H1 (cell line): Measurements from ENCODE around the gene SOX1. TPM values are rescaled to one million over a fixed set of nuclear protein-coding genes. Genes with fewer than 3 reads are reported as not detected.

Experiments
- CTCF ChIA-PET: fragments of 300-600 bp; sonication (Branson Sonifier 250); formaldehyde crosslinking; loops from one replicate; lab custom pipeline; 2021; ENCODE audit not compliant: partially characterized antibody; lab: Charles Lee
- POLR2A ChIA-PET: fragments of 300-600 bp; sonication (Branson Sonifier 250); formaldehyde crosslinking; loops from one replicate; lab custom pipeline; 2021; ENCODE audit warnings: inconsistent platforms; ENCODE audit not compliant: partially characterized antibody; lab: Charles Lee
- DNase-seq, 2 experiments: peaks; one replicate each; pipeline versions ENCODE4 v3.0.0 to v3.0.0-alpha.2; 2010 to 2022; ENCODE audit warnings: low spot score in 2 of 2, low read depth in 1 of 2, mixed read lengths in 1 of 2
- FAIRE-seq: peaks from 2 replicates; lab custom pipeline; 2011; peaks lifted over from hg19 to GRCh38; lab: Jason Lieb, UNC
- H2AFZ ChIP-seq: 2 replicates; pipeline ENCODE4 v1.8.1; 2012; ENCODE audit warnings: low read length, inconsistent platforms
- H2AK5ac ChIP-seq: 2 replicates; pipeline ENCODE4 v1.6.1; 2013; ENCODE audit warnings: low read depth, low read length
- H2BK120ac ChIP-seq: replicated peaks from 2 replicates; pipeline ENCODE3; 2013; ENCODE audit warnings: low read depth, low read length, inconsistent platforms
- H2BK12ac ChIP-seq: 2 replicates; pipeline ENCODE4 v1.6.1; 2013; ENCODE audit warnings: low read depth, low read length
- H2BK15ac ChIP-seq: 2 replicates; pipeline ENCODE4 v1.6.1; 2013; ENCODE audit warnings: low read length
- H2BK20ac ChIP-seq: 2 replicates; pipeline ENCODE4 v1.6.1; 2013; ENCODE audit warnings: low read length
- H2BK5ac ChIP-seq: 2 replicates; pipeline ENCODE4 v1.6.1; 2013; ENCODE audit warnings: low read depth, low read length
- H3K14ac ChIP-seq: 2 replicates; pipeline ENCODE4 v1.6.1; 2013; ENCODE audit warnings: inconsistent platforms; ENCODE audit not compliant: insufficient read length
- H3K18ac ChIP-seq: 2 replicates; pipeline ENCODE4 v1.6.1; 2013; ENCODE audit warnings: low read length; ENCODE audit errors: extremely low read depth
- H3K23ac ChIP-seq: 2 replicates; pipeline ENCODE4 v1.6.1; 2013; ENCODE audit warnings: inconsistent platforms; ENCODE audit not compliant: insufficient read length
- H3K23me2 ChIP-seq: 2 replicates; pipeline ENCODE4 v1.6.1; 2013; ENCODE audit warnings: low read depth, low read length
- H3K27ac ChIP-seq: 2 replicates; pipeline ENCODE4 v1.6.1; 2011; ENCODE audit warnings: low read depth, low read length, inconsistent platforms
- H3K27me3 ChIP-seq, 4 experiments: replicated peaks in 1 of 4; 1 replicate in 1 of 4; 2 replicates in 3 of 4; pipeline versions ENCODE4 v1.6.1 to v1.8.1; 2011 to 2013; ENCODE audit warnings: low read length in 3 of 4, mild to moderate bottlenecking in 3 of 4, inconsistent platforms in 2 of 4, mixed read lengths in 2 of 4, moderate library complexity in 1 of 4; ENCODE audit not compliant: control insufficient read depth in 3 of 4, insufficient read depth in 3 of 4; ENCODE audit errors: extremely low read depth in 1 of 4
- H3K36me3 ChIP-seq, 4 experiments: 2 replicates each; pipeline versions ENCODE4 v1.6.1 to v1.8.1; 2011 to 2013; ENCODE audit warnings: mild to moderate bottlenecking in 4 of 4, low read length in 3 of 4, moderate library complexity in 2 of 4, control low read depth in 1 of 4, inconsistent platforms in 1 of 4; ENCODE audit not compliant: insufficient read depth in 4 of 4, control insufficient read depth in 2 of 4
- H3K4ac ChIP-seq: replicated peaks from 2 replicates; pipeline ENCODE3; 2013; ENCODE audit warnings: low read length, low read depth, mixed read lengths, inconsistent platforms; ENCODE audit not compliant: insufficient read length
- H3K4me1 ChIP-seq, 4 experiments: replicated peaks in 1 of 4; 1 replicate in 1 of 4; 2 replicates in 3 of 4; pipeline versions ENCODE4 v1.6.1 to v1.8.1; 2011 to 2013; ENCODE audit warnings: low read length in 3 of 4, inconsistent platforms in 2 of 4, mixed read lengths in 1 of 4; ENCODE audit not compliant: insufficient read depth in 4 of 4, control insufficient read depth in 3 of 4
- H3K4me2 ChIP-seq, 2 experiments: 2 replicates each; pipeline versions ENCODE4 v1.6.1 to v1.8.1; 2011 to 2013; ENCODE audit warnings: low read depth in 2 of 2, low read length in 2 of 2, control low read depth in 1 of 2, inconsistent platforms in 1 of 2, mild to moderate bottlenecking in 1 of 2; ENCODE audit not compliant: insufficient read depth in 1 of 2
- H3K4me3 ChIP-seq, 4 experiments: fragments of 200-600, 300-600 bp in 1 of 4; sonication (generic), shearing (Covaris generic), sonication (Bioruptor Twin) in 1 of 4; 2 replicates each; pipeline versions ENCODE4 v1.5.1 to v1.8.1; 2011 to 2016; ENCODE audit warnings: low read length in 4 of 4, low read depth in 3 of 4, control low read depth in 2 of 4, inconsistent platforms in 2 of 4, mild to moderate bottlenecking in 2 of 4, mixed read lengths in 1 of 4, moderate library complexity in 1 of 4; ENCODE audit not compliant: insufficient read depth in 2 of 4; ENCODE audit errors: extremely low read depth in 1 of 4
- H3K56ac ChIP-seq: replicated peaks from 2 replicates; pipeline ENCODE3; 2013; ENCODE audit warnings: low read depth, mild to moderate bottlenecking, mixed read lengths, low read length, inconsistent platforms; ENCODE audit not compliant: insufficient read length
- H3K79me1 ChIP-seq: 2 replicates; pipeline ENCODE4 v1.6.1; 2013; ENCODE audit warnings: low read depth, low read length, control low read depth
- H3K79me2 ChIP-seq, 2 experiments: 2 replicates each; pipeline versions ENCODE4 v1.6.1 to v1.8.1; 2012 to 2013; ENCODE audit warnings: low read length in 2 of 2, mild to moderate bottlenecking in 2 of 2, inconsistent platforms in 1 of 2; ENCODE audit not compliant: insufficient read depth in 2 of 2, control insufficient read depth in 1 of 2
- H3K9ac ChIP-seq, 4 experiments: replicated peaks in 1 of 4; 1 replicate in 1 of 4; 2 replicates in 3 of 4; pipeline versions ENCODE4 v1.6.1 to v1.8.1; 2011 to 2013; ENCODE audit warnings: low read depth in 3 of 4, low read length in 3 of 4, control low read depth in 2 of 4, mild to moderate bottlenecking in 2 of 4, moderate library complexity in 2 of 4, inconsistent platforms in 1 of 4; ENCODE audit errors: extremely low read depth in 1 of 4
- H3K9me3 ChIP-seq, 2 experiments: 2 replicates each; pipeline versions ENCODE4 v1.6.1 to v1.8.1; 2012 to 2013; ENCODE audit warnings: mild to moderate bottlenecking in 2 of 2, moderate library complexity in 2 of 2, control low read depth in 1 of 2, inconsistent platforms in 1 of 2, low read depth in 1 of 2, low read length in 1 of 2, mixed read lengths in 1 of 2; ENCODE audit not compliant: insufficient read depth in 2 of 2
- H4K20me1 ChIP-seq, 2 experiments: replicated peaks in 1 of 2; 2 replicates each; pipeline versions ENCODE3 to v1.8.1; 2011 to 2013; ENCODE audit warnings: inconsistent platforms in 2 of 2, low read length in 2 of 2, mild to moderate bottlenecking in 1 of 2; ENCODE audit not compliant: insufficient read depth in 2 of 2, control insufficient read depth in 1 of 2
- H4K5ac ChIP-seq: 2 replicates; pipeline ENCODE4 v1.6.1; 2013; ENCODE audit warnings: low read length, low read depth, mixed read lengths, inconsistent platforms; ENCODE audit not compliant: insufficient read length
- H4K8ac ChIP-seq: 2 replicates; pipeline ENCODE4 v1.8.0; 2013; ENCODE audit warnings: mild to moderate bottlenecking, moderate library complexity, low read length, inconsistent platforms; ENCODE audit not compliant: insufficient read depth; ENCODE audit errors: extremely low read depth
- H4K91ac ChIP-seq: replicated peaks from 2 replicates; pipeline ENCODE3; 2013; ENCODE audit warnings: low read length, mixed read lengths, inconsistent platforms; ENCODE audit not compliant: insufficient read length
- ASH2L ChIP-seq: fragments of 200-600, 300-600 bp; sonication (generic); IDR thresholded peaks from one replicate; pipeline ENCODE4 v1.7.1; 2017; ENCODE audit warnings: low read length
- EGR1 ChIP-seq: IDR thresholded peaks from 2 replicates; pipeline ENCODE4 v1.6.1; 2011; ENCODE audit warnings: low read depth, low read length, borderline replicate concordance
- GTF2F1 ChIP-seq: IDR thresholded peaks from 2 replicates; pipeline ENCODE4 v1.6.1; 2012; ENCODE audit warnings: low read depth, low read length, improper control_type of control experiment, borderline replicate concordance
- RNF2 ChIP-seq: fragments of 200-900, 300-1000 bp; sonication (generic); IDR thresholded peaks from 2 replicates; pipeline ENCODE4 v1.7.1; 2016; ENCODE audit warnings: borderline replicate concordance, low read depth, mild to moderate bottlenecking, antibody characterized with exemption, low read length; ENCODE audit not compliant: poor library complexity, severe bottlenecking; ENCODE audit errors: missing control alignments
- SUZ12 ChIP-seq: fragments of 200-600 bp; sonication (generic); IDR thresholded peaks from 2 replicates; pipeline ENCODE4 v1.6.1; 2012; ENCODE audit warnings: mild to moderate bottlenecking, inconsistent platforms, low read length, moderate library complexity, mixed read lengths
- YY1 ChIP-seq: IDR thresholded peaks from 2 replicates; pipeline ENCODE4 v1.6.1; 2011; ENCODE audit warnings: low read depth, mild to moderate bottlenecking, low read length
- WGBS, 2 experiments: shearing (Covaris generic) in 1 of 2; methylation state at CpG; one replicate each; pipeline versions ENCODE4 v1.1.6 to v1.1.7; 2013 to 2015; ENCODE audit warnings: low lambda C conversion rate in 2 of 2, mixed read lengths in 2 of 2, inconsistent platforms in 1 of 2, low coverage in 1 of 2, missing lambda C conversion rate in 1 of 2; ENCODE audit not compliant: insufficient replicate concordance in 2 of 2, insufficient coverage in 1 of 2, insufficient read length in 1 of 2; ENCODE audit errors: extremely low coverage in 1 of 2, missing lambda C conversion rate in 1 of 2; 5-methylcytosine and 5-hydroxymethylcytosine counted together
- polyA plus RNA-seq, 7 experiments: library from polyadenylated mRNA; depleted of rRNA in 3 of 7; stranded (reverse) in 5 of 7; unstranded in 2 of 7; fragments of >200 nt in 5 of 7; fragments of 200-250 nt in 2 of 7; gene quantifications; 1 replicate in 5 of 7; 2 replicates in 1 of 7; 4 replicates in 1 of 7; pipeline versions ENCODE4 v1.2.1 to v1.2.3, GENCODE V29; 2011 to 2013; ENCODE audit warnings: missing spikeins in 2 of 7, mixed read lengths in 2 of 7
- total RNA-seq: library from RNA; stranded (reverse); fragmentation: NEBNext Ultra II Directional; extraction: Animal tissue kit (Norgen Biotek cat#: 25700); gene quantifications from 2 replicates; pipeline ENCODE4 v1.2.1, GENCODE V29; 2021

SOX1 gene
- total and polyA plus RNA-seq, 2 of the 8 experiments (the other 6 are each of a cell fraction or from before 2014, with no cell fraction given): 0.03 to 0.09 TPM

GRCh38 chr13:112068540-112069060 is 1.7 kb downstream of the SOX1 start:
- WGBS, 2 experiments: 2% methylated on average over 40 of the region's 80 CpGs; no CpG with 5 or more reads in 1 of the 2 experiments
- DNase-seq (peak in 1 of 2 experiments; percentile 66), FAIRE-seq (no peak)
- no peak overlapping the region for H4K5ac ChIP-seq
- ChIA-PET CTCF (interaction anchor here (1.4 kb wide), 1 partner anchor 376 kb away, joined by 3 read pairs; no protein-coding TSS in a partner anchor), POLR2A (interaction anchor here (1.1 kb wide), 1 partner anchor 11 kb away, joined by 3 read pairs; no protein-coding TSS in a partner anchor)
- peaks cover 9 to 16% of the 10 kb centered on the region in 2 experiments for H4K20me1 ChIP-seq
- H2AK5ac ChIP-seq: no peak overlapping the region
- H2BK120ac ChIP-seq: no peak overlapping the region
- peaks cover 0 to 10% (median 0%) of the 10 kb centered on the region in 4 experiments; a peak in 1 of 8 replicates for H3K36me3 ChIP-seq
- no peak overlapping the region for H4K91ac ChIP-seq
- H3K27me3 ChIP-seq: peaks cover 65 to 78% (median 73%) of the 10 kb centered on the region in 4 experiments
- H2AFZ ChIP-seq: no peak overlapping the region
- peaks cover 0 to 25% (median 8%) of the 10 kb centered on the region in 4 experiments; a peak in 6 of 7 replicates for H3K4me1 ChIP-seq
- H3K9ac ChIP-seq: no peak overlapping the region
- H3K4ac ChIP-seq: no peak overlapping the region
- H3K23ac ChIP-seq: no peak overlapping the region
- peaks cover 14% of the 10 kb centered on the region; the same call in 1 of the 2 replicates for H3K23me2 ChIP-seq
- no peaks in the 10 kb centered on the region for H3K79me1 ChIP-seq
- H2BK20ac ChIP-seq: no peak overlapping the region
- no peak overlapping the region for H3K14ac ChIP-seq
- no peak overlapping the region for H2BK15ac ChIP-seq
- no peak overlapping the region; the same call in 1 of the 2 replicates for H4K8ac ChIP-seq
- no peak overlapping the region for H3K27ac ChIP-seq
- H3K9me3 ChIP-seq: no peaks in the 10 kb centered on the region
- H2BK5ac ChIP-seq: no peak overlapping the region
- no peak overlapping the region for H3K18ac ChIP-seq
- H3K79me2 ChIP-seq: no peaks in the 10 kb centered on the region
- no peak overlapping the region for H2BK12ac ChIP-seq
- peak overlapping the region in 1 of 4 experiments; percentile 54; a peak in 4 of 8 replicates for H3K4me3 ChIP-seq
- peak overlapping the region; percentile 11 to 60 for H3K4me2 ChIP-seq
- no peak overlapping the region for H3K56ac ChIP-seq
- TF ChIP-seq EGR1 (no peak), YY1 (no peak), ASH2L (peak; percentile 13), GTF2F1 (no peak), RNF2 (peak; percentile 98), SUZ12 (no peak)
